Activated B cell treated with CpG ODN at 0.5 μM for 24 hours (primary cell): ENCODE measurements around the gene NT5DC3. TPM values are rescaled to one million over a fixed set of nuclear protein-coding genes. Genes with fewer than 3 reads are reported as not detected.

ENCODE experiments used
- ATAC-seq: fragments of 200-7000 bp; cut with Tn5 transposase; one replicate; pipeline ENCODE4 v1.10.0; 2021; ENCODE audit warnings: low read depth, mild to moderate bottlenecking, moderate library complexity
- CTCF ChIA-PET: fragments of 350-600 bp; sonication (Branson Sonifier 250); formaldehyde crosslinking; loops from one replicate; lab custom pipeline; 2021; ENCODE audit warnings: antibody characterized with exemption; lab: Charles Lee
- POLR2A ChIA-PET: fragments of 350-600 bp; sonication (Branson Sonifier 250); formaldehyde crosslinking; loops from one replicate; lab custom pipeline; 2021; ENCODE audit warnings: antibody characterized with exemption; lab: Charles Lee
- DNase-seq: peaks from one replicate; pipeline ENCODE4 v3.0.0; 2022
- H3K27ac Mint-ChIP-seq: one replicate; pipeline ENCODE4 v1.8.0; 2020; ENCODE audit warnings: mixed read lengths
- H3K27me3 Mint-ChIP-seq: one replicate; pipeline ENCODE4 v1.8.0; 2021; ENCODE audit warnings: mixed read lengths
- H3K36me3 Mint-ChIP-seq: one replicate; pipeline ENCODE4 v1.8.0; 2021; ENCODE audit warnings: low read depth, mixed read lengths
- H3K4me1 Mint-ChIP-seq: one replicate; pipeline ENCODE4 v1.8.0; 2021; ENCODE audit warnings: mixed read lengths
- H3K4me3 Mint-ChIP-seq: one replicate; pipeline ENCODE4 v1.8.0; 2020; ENCODE audit warnings: mild to moderate bottlenecking, mixed read lengths
- H3K9me3 Mint-ChIP-seq: one replicate; pipeline ENCODE4 v1.8.0; 2020; ENCODE audit warnings: mixed read lengths
- CTCF ChIP-seq: fragments of 200-600 bp; IDR thresholded peaks from one replicate; pipeline ENCODE4 v1.8.0; 2022; ENCODE audit warnings: antibody characterized with exemption, mild to moderate bottlenecking
- intact Hi-C: fragments of 100-400 bp; cut with micrococcal nuclease; formaldehyde crosslinking; loops from one replicate; pipeline ENCODE4 v1.15.1; 2024
- total RNA-seq: library from RNA; stranded (reverse); gene quantifications from 2 replicates; pipeline ENCODE4 v1.2.3, GENCODE V29; 2022

NT5DC3 gene
- total RNA-seq, 1 donor from 2014 or later, result 11.6 TPM

- no peak overlapping the region for H3K27ac Mint-ChIP-seq
- no peak for ATAC-seq
- intact Hi-C loops, result no loop called here
- DNase-seq, result no peak
- ChIA-PET POLR2A (no interaction called here), CTCF (no interaction called here)
- no peak overlapping the region for H3K4me3 Mint-ChIP-seq
- no peaks in the 10 kb centered on the region for H3K4me1 Mint-ChIP-seq
- H3K27me3 Mint-ChIP-seq, result no peaks in the 10 kb centered on the region
- TF ChIP-seq CTCF, result no peak
- peaks cover 2% of the 10 kb centered on the region for H3K9me3 Mint-ChIP-seq
- H3K36me3 Mint-ChIP-seq, result peaks cover 8% of the 10 kb centered on the region
Measured at GRCh38 chr12:103819892-103820291, 21.1 kb downstream of the NT5DC3 start.

GRCh38 chr12:103819312-103819711 lies 21.7 kb downstream of the NT5DC3 start:
- H3K4me1 Mint-ChIP-seq, result no peaks in the 10 kb centered on the region
- H3K9me3 Mint-ChIP-seq, result peaks cover 2% of the 10 kb centered on the region
- ATAC-seq (no peak), DNase-seq (no peak)
- ChIA-PET CTCF (no interaction called here), POLR2A (no interaction called here)
- no peak overlapping the region for H3K4me3 Mint-ChIP-seq
- intact Hi-C loops, result no loop called here
- H3K27me3 Mint-ChIP-seq, result no peaks in the 10 kb centered on the region
- peaks cover 14% of the 10 kb centered on the region for H3K36me3 Mint-ChIP-seq
- H3K27ac Mint-ChIP-seq, result no peak overlapping the region
- no peak for TF ChIP-seq CTCF

GRCh38 chr12:103817791-103818190 lies 23.2 kb downstream of the NT5DC3 start:
- DNase-seq (no peak), ATAC-seq (no peak)
- ChIA-PET POLR2A (no interaction called here), CTCF (no interaction called here)
- intact Hi-C loops, result loop anchor here (2.0 kb wide), 1 partner anchor 13 kb away; no protein-coding TSS in a partner anchor
- H3K9me3 Mint-ChIP-seq, result peaks cover 2% of the 10 kb centered on the region
- no peak for TF ChIP-seq CTCF
- no peaks in the 10 kb centered on the region for H3K27me3 Mint-ChIP-seq
- H3K4me1 Mint-ChIP-seq, result no peaks in the 10 kb centered on the region
- H3K27ac Mint-ChIP-seq, result no peak overlapping the region
- H3K4me3 Mint-ChIP-seq, result no peak overlapping the region
- H3K36me3 Mint-ChIP-seq, result peaks cover 27% of the 10 kb centered on the region

GRCh38 chr12:103816663-103817062 lies 24.4 kb downstream of the NT5DC3 start:
- Mint-ChIP-seq H3K27ac (no peak overlapping the region), H3K27me3 (no peaks in the 10 kb centered on the region), H3K9me3 (peaks cover 2% of the 10 kb centered on the region), H3K4me3 (no peak overlapping the region), H3K4me1 (no peaks in the 10 kb centered on the region), H3K36me3 (peaks cover 35% of the 10 kb centered on the region)
- no peak for TF ChIP-seq CTCF
- ChIA-PET CTCF (no interaction called here), POLR2A (no interaction called here)
- DNase-seq (no peak), ATAC-seq (no peak)
- intact Hi-C loops, result loop anchor here (2.0 kb wide), 1 partner anchor 14 kb away; no protein-coding TSS in a partner anchor

GRCh38 chr12:103814436-103814835 lies 26.6 kb downstream of the NT5DC3 start:
- no peaks in the 10 kb centered on the region for H3K9me3 Mint-ChIP-seq

More at GRCh38 chr12:103814436-103814835, 26.6 kb downstream of the NT5DC3 start:
- Mint-ChIP-seq H3K4me3 (no peak overlapping the region), H3K27ac (no peak overlapping the region), H3K27me3 (no peaks in the 10 kb centered on the region), H3K36me3 (peaks cover 48% of the 10 kb centered on the region), H3K4me1 (no peaks in the 10 kb centered on the region)
- DNase-seq, result no peak
- ChIA-PET POLR2A (no interaction called here), CTCF (no interaction called here)
- no peak for ATAC-seq
- intact Hi-C loops, result no loop called here
- TF ChIP-seq CTCF, result no peak
